Activated B cell treated with CpG ODN at 0.5 μM for 24 hours (primary cell): ENCODE data around the gene SQSTM1. TPM values are rescaled to one million over a fixed set of nuclear protein-coding genes. Genes with fewer than 3 reads are reported as not detected.

Experiments
- ATAC-seq: fragments of 200-7000 bp; cut with Tn5 transposase; one replicate; pipeline ENCODE4 v1.10.0; 2021; ENCODE audit warnings: low read depth, mild to moderate bottlenecking, moderate library complexity
- CTCF ChIA-PET: fragments of 350-600 bp; sonication (Branson Sonifier 250); formaldehyde crosslinking; loops from one replicate; lab custom pipeline; 2021; ENCODE audit warnings: antibody characterized with exemption; lab: Charles Lee
- POLR2A ChIA-PET: fragments of 350-600 bp; sonication (Branson Sonifier 250); formaldehyde crosslinking; loops from one replicate; lab custom pipeline; 2021; ENCODE audit warnings: antibody characterized with exemption; lab: Charles Lee
- DNase-seq: peaks from one replicate; pipeline ENCODE4 v3.0.0; 2022
- H3K27ac Mint-ChIP-seq: one replicate; pipeline ENCODE4 v1.8.0; 2020; ENCODE audit warnings: mixed read lengths
- H3K27me3 Mint-ChIP-seq: one replicate; pipeline ENCODE4 v1.8.0; 2021; ENCODE audit warnings: mixed read lengths
- H3K36me3 Mint-ChIP-seq: one replicate; pipeline ENCODE4 v1.8.0; 2021; ENCODE audit warnings: low read depth, mixed read lengths
- H3K4me1 Mint-ChIP-seq: one replicate; pipeline ENCODE4 v1.8.0; 2021; ENCODE audit warnings: mixed read lengths
- H3K4me3 Mint-ChIP-seq: one replicate; pipeline ENCODE4 v1.8.0; 2020; ENCODE audit warnings: mild to moderate bottlenecking, mixed read lengths
- H3K9me3 Mint-ChIP-seq: one replicate; pipeline ENCODE4 v1.8.0; 2020; ENCODE audit warnings: mixed read lengths
- CTCF ChIP-seq: fragments of 200-600 bp; IDR thresholded peaks from one replicate; pipeline ENCODE4 v1.8.0; 2022; ENCODE audit warnings: antibody characterized with exemption, mild to moderate bottlenecking
- intact Hi-C: fragments of 100-400 bp; cut with micrococcal nuclease; formaldehyde crosslinking; loops from one replicate; pipeline ENCODE4 v1.15.1; 2024
- total RNA-seq: library from RNA; stranded (reverse); gene quantifications from 2 replicates; pipeline ENCODE4 v1.2.3, GENCODE V29; 2022

Gene SQSTM1
- total RNA-seq, 1 donor from 2014 or later, result 243 TPM

- ATAC-seq (no peak), DNase-seq (no peak)
- H3K36me3 Mint-ChIP-seq, result peaks cover 77% of the 10 kb centered on the region
- intact Hi-C loops, result no loop called here
- no peaks in the 10 kb centered on the region for H3K4me1 Mint-ChIP-seq
- no peak for TF ChIP-seq CTCF
- H3K9me3 Mint-ChIP-seq, result peaks cover 9% of the 10 kb centered on the region
- ChIA-PET POLR2A (no interaction called here), CTCF (no interaction called here)
- no peak overlapping the region for H3K4me3 Mint-ChIP-seq
- H3K27ac Mint-ChIP-seq, result no peak overlapping the region
- H3K27me3 Mint-ChIP-seq, result no peaks in the 10 kb centered on the region
Observed at GRCh38 chr5:179883163-179883562, 62.5 kb downstream of the SQSTM1 start.

DNA sequence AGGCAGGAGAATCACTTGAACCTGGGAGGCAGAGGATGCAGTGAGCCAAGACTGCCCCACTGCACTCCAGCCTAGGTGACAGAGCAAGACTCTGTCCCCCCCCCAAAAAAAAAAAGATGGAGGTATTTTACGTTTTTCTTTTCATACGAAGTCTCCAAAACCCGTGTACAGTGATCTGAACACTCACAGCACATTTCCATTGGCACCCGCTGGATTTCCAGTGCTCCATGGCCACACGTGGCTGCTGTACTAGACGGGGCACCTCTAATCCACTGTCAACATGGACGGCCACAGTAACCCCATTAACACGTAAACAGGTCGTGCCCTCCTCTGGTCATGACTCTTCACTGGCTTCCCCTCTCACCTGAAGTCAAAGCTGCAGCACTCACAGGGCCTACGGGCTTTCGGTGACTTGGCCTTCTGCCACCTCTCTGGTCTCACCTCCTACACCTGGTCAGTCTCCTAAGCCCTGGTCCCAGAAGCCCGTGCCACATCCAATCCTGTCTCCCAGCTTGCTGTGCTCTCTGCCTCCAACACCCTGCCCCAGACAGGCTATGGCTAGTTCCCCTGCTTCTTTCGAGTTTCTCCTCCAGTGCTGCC, 64.9 kb downstream of the SQSTM1 start:
- intact Hi-C loops, result no loop called here
- no peak for TF ChIP-seq CTCF
- H3K27me3 Mint-ChIP-seq, result no peaks in the 10 kb centered on the region
- H3K9me3 Mint-ChIP-seq, result peaks cover 9% of the 10 kb centered on the region
- H3K4me3 Mint-ChIP-seq, result no peak overlapping the region
- ATAC-seq (no peak), DNase-seq (no peak)
- no peak overlapping the region for H3K27ac Mint-ChIP-seq
- CTCF ChIA-PET, result no interaction called here
- POLR2A ChIA-PET, result no interaction called here
- H3K4me1 Mint-ChIP-seq, result no peaks in the 10 kb centered on the region
- peaks cover 87% of the 10 kb centered on the region for H3K36me3 Mint-ChIP-seq

GRCh38 chr5:179886190-179886911, 65.6 kb downstream of the SQSTM1 start:
- DNase-seq (no peak), ATAC-seq (no peak)
- ChIA-PET CTCF (no interaction called here), POLR2A (no interaction called here)
- Mint-ChIP-seq H3K27ac (no peak overlapping the region), H3K4me1 (no peaks in the 10 kb centered on the region), H3K9me3 (peaks cover 9% of the 10 kb centered on the region), H3K36me3 (peaks cover 85% of the 10 kb centered on the region), H3K27me3 (no peaks in the 10 kb centered on the region), H3K4me3 (no peak overlapping the region)
- intact Hi-C loops, result no loop called here
- no peak for TF ChIP-seq CTCF

- no peaks in the 10 kb centered on the region for H3K27me3 Mint-ChIP-seq
- ChIA-PET POLR2A (no interaction called here), CTCF (no interaction called here)
- peaks cover 89% of the 10 kb centered on the region for H3K36me3 Mint-ChIP-seq
- no peak for TF ChIP-seq CTCF
- H3K4me1 Mint-ChIP-seq, result no peaks in the 10 kb centered on the region
- intact Hi-C loops, result no loop called here
- ATAC-seq, result no peak
- no peak for DNase-seq
- H3K27ac Mint-ChIP-seq, result no peak overlapping the region
- peaks cover 9% of the 10 kb centered on the region for H3K9me3 Mint-ChIP-seq
- no peak overlapping the region for H3K4me3 Mint-ChIP-seq
Observed at GRCh38 chr5:179887095-179887494, 66.4 kb downstream of the SQSTM1 start.

Other genes starting within 250 kb of the SQSTM1 start
- 1,061 and 1,210 TPM in 2 replicates for gene HNRNPH1, start 197.2 kb upstream of the SQSTM1 start, total RNA-seq
- not detected in 2 replicates for gene CBY3, start 139.9 kb upstream of the SQSTM1 start, total RNA-seq
- gene CANX, start 121.9 kb upstream of the SQSTM1 start, total RNA-seq, result 318 and 332 TPM in 2 replicates
- gene MAML1, start 88.1 kb upstream of the SQSTM1 start, total RNA-seq, result 33.6 and 38.8 TPM in 2 replicates
- 2.6 and 2.7 TPM in 2 replicates for gene LTC4S, start 26.9 kb upstream of the SQSTM1 start, total RNA-seq
- gene MGAT4B, start 14.0 kb upstream of the SQSTM1 start, total RNA-seq, result 73.6 and 85.3 TPM in 2 replicates
- 54.6 and 70.0 TPM in 2 replicates for gene MRNIP, start 37.9 kb downstream of the SQSTM1 start, total RNA-seq
- gene TBC1D9B, start 87.0 kb downstream of the SQSTM1 start, total RNA-seq, result 111 and 117 TPM in 2 replicates